Trophoblast cell (in vitro differentiated cells and primary cell): Measurements from ENCODE around the gene ABL2.
"Not testable (repeated sequence)": the region's sequence is repeated elsewhere in the genome, so short reads cannot be mapped to it uniquely, and the experiment has no call there.

Experiments used
- DNase-seq, 2 donors: peaks; one replicate each; pipeline ENCODE4 v3.0.0-alpha.2; 2016
- H2AFZ ChIP-seq: 2 replicates; pipeline ENCODE4 v1.6.1; 2013; ENCODE audit warnings: low read length, moderate library complexity, mild to moderate bottlenecking; ENCODE audit not compliant: insufficient read depth, poor library complexity
- H2AK5ac ChIP-seq: 2 replicates; pipeline ENCODE4 v1.6.1; 2013; ENCODE audit warnings: mild to moderate bottlenecking, low read length
- H2BK120ac ChIP-seq: 2 replicates; pipeline ENCODE4 v1.6.1; 2013; ENCODE audit warnings: low read length, mild to moderate bottlenecking, moderate library complexity; ENCODE audit not compliant: insufficient read depth, poor library complexity
- H2BK12ac ChIP-seq: 2 replicates; pipeline ENCODE4 v1.6.1; 2013; ENCODE audit warnings: mild to moderate bottlenecking, low read length, moderate library complexity
- H2BK5ac ChIP-seq: 2 replicates; pipeline ENCODE4 v1.6.1; 2013; ENCODE audit warnings: low read length, low read depth, moderate library complexity, mild to moderate bottlenecking; ENCODE audit not compliant: poor library complexity
- H3K14ac ChIP-seq: 2 replicates; pipeline ENCODE4 v1.6.1; 2013; ENCODE audit warnings: mild to moderate bottlenecking, low read length
- H3K18ac ChIP-seq: 2 replicates; pipeline ENCODE4 v1.6.1; 2013; ENCODE audit warnings: mild to moderate bottlenecking, low read length
- H3K23ac ChIP-seq: 2 replicates; pipeline ENCODE4 v1.6.1; 2013; ENCODE audit warnings: low read length
- H3K27ac ChIP-seq: 2 replicates; pipeline ENCODE4 v1.5.1; 2013; ENCODE audit warnings: low read depth, mild to moderate bottlenecking, inconsistent platforms, low read length, moderate library complexity
- H3K27me3 ChIP-seq: 2 replicates; pipeline ENCODE4 v1.6.1; 2013; ENCODE audit warnings: inconsistent platforms, mild to moderate bottlenecking, low read length, moderate library complexity; ENCODE audit not compliant: insufficient read depth
- H3K36me3 ChIP-seq, 2 experiments: 1 replicate in 1 of 2; 2 replicates in 1 of 2; pipeline ENCODE4 v1.6.1; 2013; ENCODE audit warnings: low read length in 2 of 2, mild to moderate bottlenecking in 2 of 2, moderate library complexity in 1 of 2; ENCODE audit not compliant: insufficient read depth in 2 of 2, control insufficient read depth in 1 of 2
- H3K4ac ChIP-seq: 2 replicates; pipeline ENCODE4 v1.6.1; 2013; ENCODE audit warnings: low read depth, mild to moderate bottlenecking, low read length, moderate library complexity
- H3K4me1 ChIP-seq, 2 experiments: 1 replicate in 1 of 2; 2 replicates in 1 of 2; pipeline ENCODE4 v1.6.1; 2013; ENCODE audit warnings: low read length in 2 of 2, mild to moderate bottlenecking in 2 of 2, moderate library complexity in 1 of 2; ENCODE audit not compliant: insufficient read depth in 2 of 2, control insufficient read depth in 1 of 2
- H3K4me2 ChIP-seq: 2 replicates; pipeline ENCODE4 v1.6.1; 2013; ENCODE audit warnings: inconsistent platforms, mild to moderate bottlenecking, low read length, moderate library complexity
- H3K4me3 ChIP-seq: 2 replicates; pipeline ENCODE4 v1.5.1; 2013; ENCODE audit warnings: mild to moderate bottlenecking, low read depth, low read length, inconsistent platforms
- H3K79me1 ChIP-seq: one replicate; pipeline ENCODE4 v1.6.1; 2013; ENCODE audit warnings: low read length
- H3K79me2 ChIP-seq: 2 replicates; pipeline ENCODE4 v1.6.1; 2013; ENCODE audit warnings: low read length, mild to moderate bottlenecking; ENCODE audit not compliant: control insufficient read depth, insufficient read depth, poor library complexity
- H3K9ac ChIP-seq: 2 replicates; pipeline ENCODE4 v1.6.1; 2013; ENCODE audit warnings: mild to moderate bottlenecking, low read length
- H3K9me3 ChIP-seq: 2 replicates; pipeline ENCODE4 v1.6.1; 2013; ENCODE audit warnings: low read depth, mild to moderate bottlenecking, control low read depth, inconsistent platforms, low read length; ENCODE audit not compliant: insufficient read depth
- H4K12ac ChIP-seq: 2 replicates; pipeline ENCODE4 v1.6.1; 2013; ENCODE audit warnings: low read depth, mild to moderate bottlenecking, low read length, moderate library complexity
- H4K8ac ChIP-seq: 2 replicates; pipeline ENCODE4 v1.6.1; 2013; ENCODE audit warnings: low read depth, mild to moderate bottlenecking, low read length, moderate library complexity
- H4K91ac ChIP-seq: one replicate; pipeline ENCODE4 v1.6.1; 2013; ENCODE audit warnings: low read depth, mild to moderate bottlenecking, low read length, moderate library complexity
- WGBS: extraction: QIAGEN DNeasy Blood & Tissue Kit; methylation state at CpG from one replicate; pipeline ENCODE4 v1.1.7; 2013; ENCODE audit warnings: missing lambda C conversion rate; ENCODE audit not compliant: insufficient read length, insufficient coverage; ENCODE audit errors: extremely low coverage; 5-methylcytosine and 5-hydroxymethylcytosine counted together

Gene ABL2

GRCh38 chr1:179143322-179143721 is 86.2 kb downstream of the ABL2 start:
- Histone ChIP-seq H3K79me1 (no peaks in the 10 kb centered on the region), H4K91ac (no peak overlapping the region)

GRCh38 chr1:179142889-179143299 is 86.6 kb downstream of the ABL2 start:
- Histone ChIP-seq H2AK5ac (no peak overlapping the region), H3K27ac (peak overlapping the region; percentile 17)
- WGBS = no CpG with 5 or more reads among the region's 2 CpGs

More at GRCh38 chr1:179143322-179143721, 86.2 kb downstream of the ABL2 start:
- H4K8ac ChIP-seq = no peak overlapping the region
- no peak overlapping the region for H2BK120ac ChIP-seq
- peak; percentile 21 to 90 for DNase-seq
- no peak overlapping the region for H3K9ac ChIP-seq
- H3K4me3 ChIP-seq = no peak overlapping the region
- H2AFZ ChIP-seq = no peak overlapping the region
- H3K4ac ChIP-seq = no peak overlapping the region
- H3K18ac ChIP-seq = no peak overlapping the region
- no peak overlapping the region for H3K4me2 ChIP-seq
- no peak overlapping the region for H3K23ac ChIP-seq
- no peak overlapping the region for H2BK5ac ChIP-seq
- no peak overlapping the region for H2BK12ac ChIP-seq
- peaks cover 0 to 4% of the 10 kb centered on the region in 2 experiments for H3K36me3 ChIP-seq
- no peak overlapping the region for H3K14ac ChIP-seq
- no peaks in the 10 kb centered on the region for H3K27me3 ChIP-seq
- no peaks in the 10 kb centered on the region for H3K9me3 ChIP-seq
- WGBS = no CpG with 5 or more reads among the region's 3 CpGs
- H2AK5ac ChIP-seq = no peak overlapping the region
- no peak overlapping the region for H3K27ac ChIP-seq
- peaks cover 0 to 4% of the 10 kb centered on the region in 2 experiments for H3K4me1 ChIP-seq
- no peak overlapping the region for H4K12ac ChIP-seq
- no peaks in the 10 kb centered on the region for H3K79me2 ChIP-seq

GRCh38 chr1:179141592-179142251 is 87.8 kb downstream of the ABL2 start:
- no peak overlapping the region for H4K8ac ChIP-seq
- no peaks in the 10 kb centered on the region for H3K27me3 ChIP-seq
- no peaks in the 10 kb centered on the region for H3K9me3 ChIP-seq
- H4K12ac ChIP-seq = no peak overlapping the region
- no peak overlapping the region for H2AK5ac ChIP-seq
- peak in 1 of 2 donors; percentile 28 for DNase-seq
- H2BK120ac ChIP-seq = no peak overlapping the region
- no peak overlapping the region for H3K14ac ChIP-seq
- peak overlapping the region; percentile 65 for H3K27ac ChIP-seq
- H2BK12ac ChIP-seq = no peak overlapping the region
- no peak overlapping the region for H2AFZ ChIP-seq
- no peaks in the 10 kb centered on the region for H3K79me2 ChIP-seq
- H3K4me3 ChIP-seq = no peak overlapping the region
- H3K79me1 ChIP-seq = no peaks in the 10 kb centered on the region
- no peak overlapping the region for H3K23ac ChIP-seq
- no peak overlapping the region for H4K91ac ChIP-seq
- no peak overlapping the region for H3K4ac ChIP-seq
- H2BK5ac ChIP-seq = no peak overlapping the region
- H3K4me2 ChIP-seq = no peak overlapping the region
- WGBS = no CpG with 5 or more reads among the region's 4 CpGs
- H3K9ac ChIP-seq = no peak overlapping the region
- H3K18ac ChIP-seq = no peak overlapping the region
- peaks cover 0 to 4% of the 10 kb centered on the region in 2 experiments for H3K4me1 ChIP-seq
- H3K36me3 ChIP-seq = peaks cover 0 to 4% of the 10 kb centered on the region in 2 experiments

More at GRCh38 chr1:179142889-179143299, 86.6 kb downstream of the ABL2 start:
- Histone ChIP-seq H3K79me1 (no peaks in the 10 kb centered on the region), H4K12ac (no peak overlapping the region), H4K91ac (no peak overlapping the region), H3K18ac (no peak overlapping the region), H3K79me2 (no peaks in the 10 kb centered on the region), H3K4ac (no peak overlapping the region), H3K4me1 (peaks cover 0 to 4% of the 10 kb centered on the region in 2 experiments), H3K27me3 (no peaks in the 10 kb centered on the region), H3K4me3 (no peak overlapping the region), H3K4me2 (peak overlapping the region; percentile 19), H3K14ac (no peak overlapping the region), H2BK120ac (no peak overlapping the region), H2AFZ (no peak overlapping the region), H2BK5ac (no peak overlapping the region), H3K9ac (no peak overlapping the region), H4K8ac (no peak overlapping the region), H3K9me3 (no peaks in the 10 kb centered on the region), H3K23ac (no peak overlapping the region), H3K36me3 (peaks cover 0 to 4% of the 10 kb centered on the region in 2 experiments), H2BK12ac (no peak overlapping the region)
- DNase-seq = peak; percentile 81 to 98

GRCh38 chr1:179138755-179139154 is 90.7 kb downstream of the ABL2 start:
- not testable (repeated sequence) for H4K12ac ChIP-seq, H3K79me1 ChIP-seq, H3K9ac ChIP-seq, H3K18ac ChIP-seq, DNase-seq, H3K4me2 ChIP-seq, H2BK12ac ChIP-seq, H2AFZ ChIP-seq, H3K4me1 ChIP-seq, H3K4ac ChIP-seq, H4K8ac ChIP-seq, H3K14ac ChIP-seq, H3K9me3 ChIP-seq, H2BK5ac ChIP-seq, H3K36me3 ChIP-seq, H2BK120ac ChIP-seq, H3K79me2 ChIP-seq, H4K91ac ChIP-seq, H2AK5ac ChIP-seq, H3K27me3 ChIP-seq, H3K4me3 ChIP-seq, H3K27ac ChIP-seq, H3K23ac ChIP-seq
- WGBS = no CpG with 5 or more reads among the region's 21 CpGs
